ENCODE measurements around the gene MAPK1. TPM values are rescaled to one million over a fixed set of nuclear protein-coding genes. Genes with fewer than 3 reads are reported as not detected.

MAPK1 gene
- total and polyA plus RNA-seq, 9 of the 15 experiments (the other 6 are each of a cell fraction or from before 2014, with no cell fraction given) = 46.3 to 575 (median 283) TPM

GRCh38 chr22:21712751-21713427, 154.6 kb downstream of the MAPK1 start (continued):
- TF ChIP-seq ARHGAP35 (IDR thresholded peaks at IDR 0.05; ENCODE audit: partially characterized antibody) (no peak), TAF7 (tag; IDR thresholded peaks at IDR 0.05) (no peak), SP1 (CRISPR knock-in tag; IDR thresholded peaks at IDR 0.05) (no peak), ETV6 (IDR thresholded peaks at IDR 0.05; ENCODE audit: borderline replicate concordance in 1 of 2, low read depth in 2 of 2, low read length in 1 of 2) (no peak), ETV6 (CRISPR knock-in tag; IDR thresholded peaks at IDR 0.05; ENCODE audit: borderline replicate concordance) (no peak), GMEB1 (CRISPR knock-in tag; IDR thresholded peaks at IDR 0.05) (no peak), HDAC3 (IDR thresholded peaks at IDR 0.05; ENCODE audit: borderline replicate concordance, partially characterized antibody) (no peak), ELF4 (CRISPR knock-in tag; IDR thresholded peaks at IDR 0.05) (no peak), BDP1 (IDR thresholded peaks at IDR 0.05; ENCODE audit: insufficient read depth, insufficient read length) (no peak), TRIM24 (IDR thresholded peaks at IDR 0.05) (no peak), ZNF717 (CRISPR knock-in tag; IDR thresholded peaks at IDR 0.05) (no peak), ZC3H11A (IDR thresholded peaks at IDR 0.05; ENCODE audit: low read depth, low read length) (peak; percentile 95; the same call in 1 of the 2 replicates), BMI1 (IDR thresholded peaks at IDR 0.05; ENCODE audit: low read length) (no peak), ZNF518B (CRISPR knock-in tag; IDR thresholded peaks at IDR 0.05) (no peak), EP300 (IDR thresholded peaks at IDR 0.05; ENCODE audit: low read length) (peak; percentile 64), BRF2 (IDR thresholded peaks at IDR 0.05; ENCODE audit: borderline replicate concordance, insufficient read depth, insufficient read length) (no peak), THRB (CRISPR knock-in tag; conservative IDR thresholded peaks at IDR 0.05) (no peak), STAT6 (CRISPR knock-in tag; IDR thresholded peaks at IDR 0.05) (peak; percentile 99), ZNF586 (CRISPR knock-in tag; conservative IDR thresholded peaks at IDR 0.05) (no peak)
